ENCODE results near the gene KLHL12.

DNA sequence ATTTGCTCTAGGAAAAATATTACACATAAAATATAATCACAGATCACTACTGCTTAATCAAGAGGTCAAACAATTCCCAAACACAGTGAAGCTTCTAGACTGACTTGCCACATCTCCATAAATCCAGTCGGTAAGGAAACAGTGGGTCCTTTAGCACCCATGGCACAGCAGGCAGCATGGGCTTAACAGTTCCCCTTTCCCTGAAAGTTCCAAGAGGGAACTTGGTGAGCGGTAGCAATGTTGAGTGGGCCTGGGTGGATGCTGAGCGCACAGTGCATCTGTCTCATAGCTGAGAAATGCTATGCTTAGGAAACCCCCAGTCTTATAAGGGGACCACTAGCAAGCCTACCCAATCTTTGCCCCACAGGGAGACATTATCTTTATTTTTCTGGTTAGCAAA is 47.8 kb upstream of the KLHL12 start:
- TF ChIP-seq, protein P1, sequence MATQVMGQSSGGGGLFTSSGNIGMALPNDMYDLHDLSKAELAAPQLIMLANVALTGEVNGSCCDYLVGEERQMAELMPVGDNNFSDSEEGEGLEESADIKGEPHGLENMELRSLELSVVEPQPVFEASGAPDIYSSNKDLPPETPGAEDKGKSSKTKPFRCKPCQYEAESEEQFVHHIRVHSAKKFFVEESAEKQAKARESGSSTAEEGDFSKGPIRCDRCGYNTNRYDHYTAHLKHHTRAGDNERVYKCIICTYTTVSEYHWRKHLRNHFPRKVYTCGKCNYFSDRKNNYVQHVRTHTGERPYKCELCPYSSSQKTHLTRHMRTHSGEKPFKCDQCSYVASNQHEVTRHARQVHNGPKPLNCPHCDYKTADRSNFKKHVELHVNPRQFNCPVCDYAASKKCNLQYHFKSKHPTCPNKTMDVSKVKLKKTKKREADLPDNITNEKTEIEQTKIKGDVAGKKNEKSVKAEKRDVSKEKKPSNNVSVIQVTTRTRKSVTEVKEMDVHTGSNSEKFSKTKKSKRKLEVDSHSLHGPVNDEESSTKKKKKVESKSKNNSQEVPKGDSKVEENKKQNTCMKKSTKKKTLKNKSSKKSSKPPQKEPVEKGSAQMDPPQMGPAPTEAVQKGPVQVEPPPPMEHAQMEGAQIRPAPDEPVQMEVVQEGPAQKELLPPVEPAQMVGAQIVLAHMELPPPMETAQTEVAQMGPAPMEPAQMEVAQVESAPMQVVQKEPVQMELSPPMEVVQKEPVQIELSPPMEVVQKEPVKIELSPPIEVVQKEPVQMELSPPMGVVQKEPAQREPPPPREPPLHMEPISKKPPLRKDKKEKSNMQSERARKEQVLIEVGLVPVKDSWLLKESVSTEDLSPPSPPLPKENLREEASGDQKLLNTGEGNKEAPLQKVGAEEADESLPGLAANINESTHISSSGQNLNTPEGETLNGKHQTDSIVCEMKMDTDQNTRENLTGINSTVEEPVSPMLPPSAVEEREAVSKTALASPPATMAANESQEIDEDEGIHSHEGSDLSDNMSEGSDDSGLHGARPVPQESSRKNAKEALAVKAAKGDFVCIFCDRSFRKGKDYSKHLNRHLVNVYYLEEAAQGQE (IDR thresholded peaks at IDR 0.05; ENCODE audit: borderline replicate concordance), result no peak
- TF ChIP-seq SMC3 (conservative IDR thresholded peaks at IDR 0.05; ENCODE audit: poor library complexity), result no peak
